Metanephros (tissue), 2 donors: ENCODE measurements around the gene MSTO1. TPM values are rescaled to one million over a fixed set of nuclear protein-coding genes. Genes with fewer than 3 reads are reported as not detected.

Source experiments
- small RNA-seq: library from RNA; depleted of rRNA; stranded (forward); fragments of <200 nt; gene quantifications from one replicate; pipeline ENCODE3, GENCODE V24; 2014; ENCODE audit warnings: low replicate concordance
- total RNA-seq: library from RNA; depleted of rRNA; stranded (reverse); fragments of >200 nt; gene quantifications from one replicate; pipeline ENCODE4 v1.2.3, GENCODE V29; 2014

MSTO1 gene
- 37.9 TPM for total RNA-seq

DNA sequence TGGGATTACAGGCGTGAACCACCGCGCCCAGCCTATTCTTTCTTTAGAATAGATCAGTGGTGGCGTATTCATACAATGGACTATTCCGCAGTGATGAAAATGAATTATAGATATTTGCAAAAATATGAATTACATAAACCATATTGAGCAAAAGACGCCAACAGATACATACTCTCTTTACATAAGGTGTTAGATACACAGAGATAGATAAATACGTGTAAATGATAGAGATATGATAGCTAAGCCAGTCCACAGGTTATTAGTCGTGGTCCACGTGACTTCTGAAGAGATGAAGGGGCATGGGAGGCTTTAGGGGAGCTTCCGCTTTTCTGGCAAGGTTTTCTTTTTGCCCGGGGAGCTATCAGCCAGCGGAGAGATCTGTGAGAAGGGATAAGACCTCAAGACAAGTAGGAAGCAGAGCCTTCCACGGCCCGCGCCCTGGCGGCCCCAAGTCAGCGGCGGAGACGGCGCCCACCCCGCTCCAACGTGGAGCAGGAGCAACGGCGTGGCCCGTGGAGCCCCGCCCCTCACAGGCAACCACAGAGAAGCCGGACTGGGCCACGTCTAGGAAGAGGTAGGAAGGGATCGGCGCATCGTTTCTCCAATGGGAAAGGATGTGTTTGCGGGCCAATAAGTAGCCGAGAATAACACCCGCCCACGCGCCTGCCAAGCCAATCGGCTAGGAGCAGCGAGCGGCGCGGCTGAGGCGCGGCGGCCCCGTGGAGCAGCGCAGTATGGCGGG is at the start of gene MSTO1:
Gene MSTO1, plus strand, starts transcription at position 704 of the 742 bp plus-strand sequence. Its CDS starts 31 bp downstream, at position 735.

DNA sequence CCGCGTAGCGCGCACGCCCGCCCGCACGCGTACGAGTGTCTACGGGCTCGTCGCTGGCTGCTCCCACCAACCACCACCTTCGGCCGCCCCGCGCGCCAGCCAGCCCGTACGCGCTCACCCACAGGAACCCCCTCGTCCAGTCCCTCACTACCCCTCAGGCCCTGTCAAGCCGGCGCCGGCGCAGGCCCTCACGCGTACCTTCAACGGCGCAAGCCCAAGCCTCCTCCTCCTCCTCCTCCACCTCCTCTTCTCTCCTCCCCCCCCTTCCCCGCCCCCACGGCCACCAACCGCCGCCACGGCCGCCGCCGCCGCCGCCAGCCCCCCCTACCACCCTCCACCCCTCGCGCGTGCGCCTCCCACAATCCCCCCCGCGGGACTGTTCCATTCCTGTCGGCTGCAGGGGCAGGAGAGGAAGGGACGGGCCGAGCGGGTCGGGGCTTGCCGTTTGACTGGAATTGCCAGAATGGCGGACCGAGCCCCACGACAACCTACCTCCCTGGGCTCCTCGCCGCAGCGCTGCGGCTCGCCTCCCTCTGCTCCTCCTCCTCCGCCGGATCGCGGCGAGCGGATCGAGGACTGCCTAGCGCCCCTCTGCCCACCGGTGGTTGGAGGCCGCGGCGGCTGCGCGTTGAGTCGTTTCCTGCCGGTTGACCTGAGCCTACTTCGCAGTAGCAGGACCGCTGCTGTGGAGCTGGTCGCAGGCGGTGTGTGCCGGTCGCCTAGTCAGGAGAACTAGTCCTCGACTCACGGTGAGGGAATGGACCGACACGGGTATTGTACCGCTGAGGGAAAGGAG is 47.2 kb upstream of the MSTO1 start, which contains the start of gene ASH1L:
Gene ASH1L, minus strand, starts transcription at position 223 of the 796 bp plus-strand sequence. CDS start 41,284 bp downstream, outside the sequence.

Small RNA genes within 50 kb of the gene (small RNA-seq; reads per million reads assigned to genes)
- gene AL353807.4: not detected

Other genes with a start within 250 kb of the MSTO1 start
- gene ASH1L, start 47.4 kb upstream of the MSTO1 start, total RNA-seq: 60.3 TPM
- 99.7 TPM for gene YY1AP1, start 78.6 kb downstream of the MSTO1 start, total RNA-seq
- gene DAP3, start 78.9 kb downstream of the MSTO1 start, total RNA-seq: 73.7 TPM
- 48.2 TPM for gene GON4L, start 247.0 kb downstream of the MSTO1 start, total RNA-seq
- 20.0 TPM for gene SYT11, start 249.3 kb downstream of the MSTO1 start, total RNA-seq